BLaER1 treated with 17β-estradiol and CSF1 and Interleukin-3, amounts not matched to agents 10 nM and 100 nM (cell line): Measurements from ENCODE around the gene BCL2L11.

Experiments
- H3K27ac ChIP-seq, 11 experiments: shearing (Covaris generic); formaldehyde crosslinking; 2 replicates each; pipeline ENCODE4 v1.8.1; 2022
- H3K27me3 ChIP-seq, 11 experiments: shearing (Covaris generic); formaldehyde crosslinking; 2 replicates each; pipeline ENCODE4 v1.8.1; 2022
- H3K36me3 ChIP-seq, 11 experiments: shearing (Covaris generic); formaldehyde crosslinking; 2 replicates each; pipeline ENCODE4 v1.8.1; 2022
- H3K4me1 ChIP-seq, 10 experiments: shearing (Covaris generic); formaldehyde crosslinking; 2 replicates each; pipeline ENCODE4 v1.8.1; 2022
- H3K4me2 ChIP-seq, 11 experiments: shearing (Covaris generic); formaldehyde crosslinking; 2 replicates each; pipeline ENCODE4 v1.8.1; 2022
- H3K4me3 ChIP-seq, 10 experiments: shearing (Covaris generic); formaldehyde crosslinking; 2 replicates each; pipeline ENCODE4 v1.8.1; 2022
- H3K9ac ChIP-seq, 11 experiments: shearing (Covaris generic); formaldehyde crosslinking; 2 replicates each; pipeline ENCODE4 v1.8.1; 2022
- H3K9me3 ChIP-seq, 11 experiments: shearing (Covaris generic); formaldehyde crosslinking; replicated peaks in 1 of 11; 2 replicates each; pipeline ENCODE4 v1.8.1; 2022
- H4K20me1 ChIP-seq, 11 experiments: shearing (Covaris generic); formaldehyde crosslinking; 2 replicates each; pipeline ENCODE4 v1.8.1; 2022
- Cebpa-rat ChIP-seq, 11 experiments: shearing (Covaris generic); IDR thresholded peaks; 2 replicates each; pipeline ENCODE4 v1.8.1; 2022

The BCL2L11 gene

GRCh38 chr2:111184725-111185310 lies 64.1 kb downstream of the BCL2L11 start:
- H4K20me1 ChIP-seq = no peaks in the 10 kb centered on the region
- no peaks in the 10 kb centered on the region for H3K9me3 ChIP-seq
- no peaks in the 10 kb centered on the region for H3K27me3 ChIP-seq
- no peak overlapping the region for H3K9ac ChIP-seq
- H3K36me3 ChIP-seq = no peaks in the 10 kb centered on the region
- no peak overlapping the region for H3K4me3 ChIP-seq
- no peak for TF ChIP-seq Cebpa-rat (IDR thresholded peaks at IDR 0.05)
- H3K4me1 ChIP-seq = peaks cover 0 to 3% (median 0%) of the 10 kb centered on the region in 10 experiments; a peak in 3 of 20 replicates
- no peak overlapping the region for H3K27ac ChIP-seq
- no peak overlapping the region for H3K4me2 ChIP-seq

- H3K27ac ChIP-seq = no peak overlapping the region
- H3K4me3 ChIP-seq = no peak overlapping the region
- no peak for TF ChIP-seq Cebpa-rat (IDR thresholded peaks at IDR 0.05)
- H3K36me3 ChIP-seq = no peaks in the 10 kb centered on the region
- H3K27me3 ChIP-seq = no peaks in the 10 kb centered on the region
- H4K20me1 ChIP-seq = no peaks in the 10 kb centered on the region
- no peak overlapping the region for H3K9ac ChIP-seq
- H3K4me2 ChIP-seq = no peak overlapping the region
- H3K4me1 ChIP-seq = peaks cover 0 to 10% (median 0%) of the 10 kb centered on the region in 10 experiments; a peak in 4 of 20 replicates
- no peaks in the 10 kb centered on the region for H3K9me3 ChIP-seq
These were observed 64.8 kb downstream of the BCL2L11 start for GRCh38 chr2:111185361-111186022.

GRCh38 chr2:111186121-111186715 lies 65.5 kb downstream of the BCL2L11 start:
- Histone ChIP-seq H3K4me1 (peaks cover 0 to 11% (median 0%) of the 10 kb centered on the region in 10 experiments; a peak in 4 of 20 replicates), H4K20me1 (no peaks in the 10 kb centered on the region), H3K36me3 (no peaks in the 10 kb centered on the region), H3K9me3 (no peaks in the 10 kb centered on the region), H3K27ac (no peak overlapping the region), H3K4me3 (no peak overlapping the region), H3K4me2 (no peak overlapping the region), H3K9ac (no peak overlapping the region), H3K27me3 (no peaks in the 10 kb centered on the region)
- TF ChIP-seq Cebpa-rat (IDR thresholded peaks at IDR 0.05) = no peak

- Histone ChIP-seq H3K4me1 (peaks cover 0 to 11% (median 1%) of the 10 kb centered on the region in 10 experiments; a peak in 10 of 20 replicates), H4K20me1 (no peaks in the 10 kb centered on the region), H3K9ac (no peak overlapping the region), H3K4me2 (no peak overlapping the region), H3K27ac (no peak overlapping the region), H3K9me3 (no peaks in the 10 kb centered on the region), H3K4me3 (no peak overlapping the region), H3K27me3 (no peaks in the 10 kb centered on the region), H3K36me3 (no peaks in the 10 kb centered on the region)
- no peak for TF ChIP-seq Cebpa-rat (IDR thresholded peaks at IDR 0.05)
These were observed 66.2 kb downstream of the BCL2L11 start for GRCh38 chr2:111186933-111187332.

GRCh38 chr2:111188681-111189080 lies 68.0 kb downstream of the BCL2L11 start:
- no peak overlapping the region for H3K27ac ChIP-seq
- peaks cover 0 to 11% (median 6%) of the 10 kb centered on the region in 10 experiments; a peak in 11 of 20 replicates for H3K4me1 ChIP-seq
- no peak overlapping the region for H3K4me3 ChIP-seq
- no peaks in the 10 kb centered on the region for H4K20me1 ChIP-seq
- no peaks in the 10 kb centered on the region for H3K27me3 ChIP-seq
- H3K4me2 ChIP-seq = no peak overlapping the region
- TF ChIP-seq Cebpa-rat (IDR thresholded peaks at IDR 0.05) = no peak
- no peak overlapping the region for H3K9ac ChIP-seq
- H3K36me3 ChIP-seq = no peaks in the 10 kb centered on the region
- no peaks in the 10 kb centered on the region for H3K9me3 ChIP-seq

- no peaks in the 10 kb centered on the region for H3K27me3 ChIP-seq
- H3K4me2 ChIP-seq = no peak overlapping the region
- H3K36me3 ChIP-seq = no peaks in the 10 kb centered on the region
- H3K4me1 ChIP-seq = peaks cover 0 to 11% (median 7%) of the 10 kb centered on the region in 10 experiments; a peak in 11 of 20 replicates
- no peak overlapping the region for H3K9ac ChIP-seq
- H4K20me1 ChIP-seq = no peaks in the 10 kb centered on the region
- H3K27ac ChIP-seq = no peak overlapping the region
- no peak overlapping the region for H3K4me3 ChIP-seq
- no peaks in the 10 kb centered on the region for H3K9me3 ChIP-seq
- no peak for TF ChIP-seq Cebpa-rat (IDR thresholded peaks at IDR 0.05)
These were observed 68.4 kb downstream of the BCL2L11 start for GRCh38 chr2:111189106-111189505.

- H3K9ac ChIP-seq = no peak overlapping the region
These were observed 70.3 kb downstream of the BCL2L11 start for GRCh38 chr2:111190816-111191540.

GRCh38 chr2:111191877-111192276 lies 71.2 kb downstream of the BCL2L11 start:
- Histone ChIP-seq H3K9ac (no peak overlapping the region), H4K20me1 (no peaks in the 10 kb centered on the region), H3K4me2 (0 out of 22 replicates have a peak overlapping the region, but pooled peaks of 3 of the 11 experiments have one; percentile 6 to 17 (median 9)), H3K27ac (no peak overlapping the region), H3K9me3 (no peaks in the 10 kb centered on the region), H3K4me1 (peaks cover 9 to 23% (median 15%) of the 10 kb centered on the region in 10 experiments; a peak in 18 of 20 replicates), H3K4me3 (no peak overlapping the region), H3K27me3 (no peaks in the 10 kb centered on the region), H3K36me3 (no peaks in the 10 kb centered on the region)
- no peak for TF ChIP-seq Cebpa-rat (IDR thresholded peaks at IDR 0.05)

More at GRCh38 chr2:111190816-111191540, 70.3 kb downstream of the BCL2L11 start:
- H3K4me2 ChIP-seq = no peak overlapping the region
- no peaks in the 10 kb centered on the region for H3K9me3 ChIP-seq
- H3K27me3 ChIP-seq = no peaks in the 10 kb centered on the region
- no peaks in the 10 kb centered on the region for H3K36me3 ChIP-seq
- peaks cover 9 to 23% (median 15%) of the 10 kb centered on the region in 10 experiments; a peak in 18 of 20 replicates for H3K4me1 ChIP-seq
- no peaks in the 10 kb centered on the region for H4K20me1 ChIP-seq
- no peak overlapping the region for H3K4me3 ChIP-seq
- TF ChIP-seq Cebpa-rat (IDR thresholded peaks at IDR 0.05) = no peak
- H3K27ac ChIP-seq = no peak overlapping the region

GRCh38 chr2:111192776-111193368 lies 72.2 kb downstream of the BCL2L11 start:
- Histone ChIP-seq H3K27me3 (no peaks in the 10 kb centered on the region), H3K9me3 (no peaks in the 10 kb centered on the region), H3K36me3 (no peaks in the 10 kb centered on the region), H3K4me1 (peaks cover 9 to 23% (median 15%) of the 10 kb centered on the region in 10 experiments; a peak in 18 of 20 replicates), H3K4me2 (no peak overlapping the region), H3K27ac (no peak overlapping the region), H3K4me3 (no peak overlapping the region), H3K9ac (no peak overlapping the region), H4K20me1 (no peaks in the 10 kb centered on the region)
- TF ChIP-seq Cebpa-rat (IDR thresholded peaks at IDR 0.05) = no peak
